Esophagus muscularis mucosa (tissue), 4 donors: ENCODE data around the gene SUN5. TPM values are rescaled to one million over a fixed set of nuclear protein-coding genes. Genes with fewer than 3 reads are reported as not detected.

Source experiments
- DNase-seq: peaks from one replicate; pipeline ENCODE4 v3.0.0-alpha.2; 2017; ENCODE audit errors: extremely low spot score
- H3K27ac ChIP-seq, 4 donors: fragments of 200-600 bp; sonication (generic); replicated peaks in 1 of 4; 1 replicate in 3 of 4; 2 replicates in 1 of 4; pipeline ENCODE4 v1.5.1; 2016 to 2019; ENCODE audit warnings: mild to moderate bottlenecking in 1 of 4
- H3K27me3 ChIP-seq, 4 donors: fragments of 200-600 bp; sonication (generic); one replicate each; pipeline versions ENCODE4 v1.5.1 to v1.6.0; 2016 to 2019
- H3K36me3 ChIP-seq, 4 donors: fragments of 200-600 bp; sonication (generic); one replicate each; pipeline ENCODE4 v1.5.1; 2016 to 2019
- H3K4me1 ChIP-seq, 4 donors: fragments of 200-600 bp; sonication (generic); one replicate each; pipeline ENCODE4 v1.5.1; 2016 to 2019
- H3K4me3 ChIP-seq, 4 donors: fragments of 200-600 bp; sonication (generic); 1 replicate in 2 of 4; 2 replicates in 2 of 4; pipeline ENCODE4 v1.5.1; 2016 to 2019; ENCODE audit warnings: mild to moderate bottlenecking in 4 of 4, moderate library complexity in 1 of 4
- H3K9me3 ChIP-seq, 4 donors: fragments of 200-600 bp; sonication (generic); 1 replicate in 3 of 4; 2 replicates in 1 of 4; pipeline ENCODE4 v1.5.1; 2016 to 2019
- CTCF ChIP-seq, 3 experiments: fragments of 200-600 bp in 2 of 3; fragments of 450-650 bp in 1 of 3; sonication (generic) in 2 of 3; IDR thresholded peaks; one replicate each; pipeline ENCODE4 v1.5.1; 2017 to 2019; ENCODE audit warnings: antibody characterized with exemption in 3 of 3, mild to moderate bottlenecking in 2 of 3, moderate library complexity in 1 of 3
- EP300 ChIP-seq: sonication (generic); formaldehyde crosslinking; IDR thresholded peaks from one replicate; pipeline ENCODE4 v1.6.1; 2017; ENCODE audit warnings: antibody characterized with exemption
- POLR2A ChIP-seq: fragments of 450-650 bp; IDR thresholded peaks from one replicate; pipeline ENCODE4 v1.6.1; 2017; ENCODE audit warnings: antibody characterized with exemption, moderate library complexity, mild to moderate bottlenecking, low read depth
- POLR2AphosphoS5 ChIP-seq, 2 donors: sonication (generic); formaldehyde crosslinking; IDR thresholded peaks; one replicate each; pipeline ENCODE4 v1.6.1; 2017; ENCODE audit warnings: antibody characterized with exemption in 2 of 2
- WGBS: methylation state at CpG from one replicate; pipeline ENCODE4 v1.1.5; 2018; 5-methylcytosine and 5-hydroxymethylcytosine counted together
- intact Hi-C: fragments of 100-400 bp; cut with DNase I; formaldehyde crosslinking; loops from one replicate; pipeline ENCODE4 v1.15.1; 2023
- total RNA-seq, 4 donors: library from RNA; depleted of rRNA; stranded (reverse); fragments of >200 nt; gene quantifications; one replicate each; pipeline versions ENCODE4 v1.1.0 to v1.2.1, GENCODE V29; 2016

The SUN5 gene
- total RNA-seq, 4 donors from 2014 or later = not detected

DNA sequence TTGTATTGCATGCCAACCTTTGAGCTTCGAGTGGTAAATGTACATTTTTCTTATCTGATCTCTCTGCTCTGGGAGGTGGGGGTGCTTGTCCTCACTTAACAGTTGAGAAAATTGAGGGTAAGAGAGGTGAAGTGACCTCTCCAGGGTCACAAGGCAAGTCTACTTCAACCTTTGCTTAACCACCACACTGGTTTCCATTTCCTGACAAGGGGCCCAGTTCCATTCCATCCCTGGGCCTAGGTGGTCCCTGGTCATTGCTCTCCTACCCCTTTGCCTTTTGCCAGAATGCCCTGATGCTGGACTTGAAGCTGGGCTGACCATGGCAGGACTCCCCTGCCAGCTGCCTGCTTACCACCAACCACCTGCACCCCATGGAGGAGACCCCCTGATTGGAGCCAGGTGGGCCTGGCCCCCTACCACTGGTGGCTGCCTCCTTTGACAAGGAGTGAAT, 39.5 kb upstream of the SUN5 start:
- no peaks in the 10 kb centered on the region for H3K36me3 ChIP-seq
- H3K4me3 ChIP-seq = no peak overlapping the region
- peaks cover 0 to 15% (median 9%) of the 10 kb centered on the region in 4 donors for H3K9me3 ChIP-seq
- no peak for DNase-seq
- TF ChIP-seq POLR2A (no peak), EP300 (no peak), POLR2AphosphoS5 (IDR thresholded peaks at IDR 0.05) (no peak), CTCF (IDR thresholded peaks at IDR 0.05) (no peak)
- H3K27me3 ChIP-seq = peaks cover 0 to 4% (median 0%) of the 10 kb centered on the region in 4 donors
- intact Hi-C loops = no loop called here
- 60% methylated on average over 1 of the region's 1 CpG for WGBS
- no peak overlapping the region for H3K27ac ChIP-seq
- no peaks in the 10 kb centered on the region for H3K4me1 ChIP-seq

DNA sequence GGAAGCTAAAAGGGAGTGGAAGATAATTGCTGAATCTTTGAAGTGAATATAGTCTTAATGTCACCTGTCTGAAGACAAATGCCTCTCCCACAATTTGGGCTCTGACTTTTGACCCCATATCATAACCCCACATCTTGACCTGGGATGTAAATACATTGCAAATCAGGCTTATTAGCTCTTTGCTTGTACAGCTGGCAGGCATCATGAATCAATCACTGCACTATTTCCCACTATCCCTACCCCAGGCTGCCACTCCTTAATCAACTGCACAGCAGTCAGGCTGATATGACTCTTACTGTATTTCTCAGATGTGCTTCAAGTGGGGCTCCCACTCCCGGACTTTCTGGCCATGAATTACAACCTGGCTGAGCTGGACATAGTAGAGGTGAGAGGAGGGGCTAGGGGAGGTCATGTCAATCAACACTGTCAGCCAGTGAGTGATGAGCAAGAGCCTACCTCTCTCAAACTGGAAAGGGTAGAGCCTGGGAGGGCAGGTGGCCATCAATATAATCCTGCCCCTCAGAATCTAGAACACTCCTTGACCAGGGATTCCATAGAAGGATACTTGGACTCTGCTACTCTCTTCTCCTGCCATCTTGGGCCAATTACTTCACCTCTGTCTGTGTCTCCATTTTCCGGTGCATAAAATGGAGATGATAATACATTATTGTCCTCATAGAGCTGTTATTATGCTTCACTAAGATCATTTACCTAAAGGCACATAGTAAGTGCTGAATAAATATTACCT, 38.9 kb upstream of the SUN5 start:
- TF ChIP-seq EP300 = no peak
- TF ChIP-seq POLR2AphosphoS5 (IDR thresholded peaks at IDR 0.05) = no peak
- no peak for TF ChIP-seq CTCF (IDR thresholded peaks at IDR 0.05)
- no peak for TF ChIP-seq POLR2A
- 76% methylated on average over 2 of the region's 2 CpGs for WGBS
- Histone ChIP-seq H3K27me3 (peaks cover 0 to 4% (median 0%) of the 10 kb centered on the region in 4 donors), H3K9me3 (peaks cover 0 to 15% (median 9%) of the 10 kb centered on the region in 4 donors), H3K4me1 (no peaks in the 10 kb centered on the region), H3K4me3 (no peak overlapping the region), H3K27ac (no peak overlapping the region), H3K36me3 (no peaks in the 10 kb centered on the region)
- no peak for DNase-seq
- intact Hi-C loops = no loop called here

DNA sequence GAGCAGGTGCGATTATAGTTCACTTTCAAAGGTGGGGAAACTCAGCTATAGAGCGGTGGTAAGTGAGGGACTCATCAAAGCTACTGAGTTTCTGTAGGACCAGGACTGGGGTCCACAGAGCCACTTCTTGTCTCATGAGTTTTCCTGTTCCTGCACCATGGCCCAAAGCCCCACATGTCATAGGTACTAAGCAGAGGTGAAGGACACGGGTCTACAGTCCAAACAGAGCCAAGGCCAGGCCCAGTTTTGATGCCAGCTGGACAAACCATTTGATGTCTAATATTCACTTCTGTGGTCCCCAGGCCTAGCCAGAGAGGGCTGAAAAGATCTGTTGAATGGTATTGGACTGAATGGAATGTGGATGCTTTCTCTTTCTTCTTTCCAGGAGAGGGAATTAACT, 38.2 kb upstream of the SUN5 start:
- peaks cover 0 to 4% (median 0%) of the 10 kb centered on the region in 4 donors for H3K27me3 ChIP-seq
- no peaks in the 10 kb centered on the region for H3K36me3 ChIP-seq
- 93% methylated on average over 3 of the region's 3 CpGs for WGBS
- H3K9me3 ChIP-seq = peaks cover 0 to 15% (median 9%) of the 10 kb centered on the region in 4 donors
- no peak overlapping the region for H3K27ac ChIP-seq
- intact Hi-C loops = no loop called here
- H3K4me3 ChIP-seq = no peak overlapping the region
- no peak for DNase-seq
- TF ChIP-seq POLR2AphosphoS5 (IDR thresholded peaks at IDR 0.05) (no peak), POLR2A (no peak), EP300 (no peak), CTCF (IDR thresholded peaks at IDR 0.05) (no peak)
- no peaks in the 10 kb centered on the region for H3K4me1 ChIP-seq

GRCh38 chr20:33038243-33038642, 34.0 kb upstream of the SUN5 start:
- Histone ChIP-seq H3K36me3 (no peaks in the 10 kb centered on the region), H3K4me1 (no peaks in the 10 kb centered on the region), H3K4me3 (no peak overlapping the region), H3K27ac (no peak overlapping the region), H3K27me3 (peaks cover 0 to 4% (median 0%) of the 10 kb centered on the region in 4 donors), H3K9me3 (peaks cover 0 to 9% (median 0%) of the 10 kb centered on the region in 4 donors)
- intact Hi-C loops = no loop called here
- no peak for DNase-seq
- 87% methylated on average over 4 of the region's 4 CpGs for WGBS
- TF ChIP-seq POLR2AphosphoS5 (IDR thresholded peaks at IDR 0.05) (no peak), POLR2A (no peak), CTCF (IDR thresholded peaks at IDR 0.05) (no peak), EP300 (no peak)
